Testis (tissue), 3 donors: ENCODE data around the gene CCDC192. TPM values are rescaled to one million over a fixed set of nuclear protein-coding genes. Genes with fewer than 3 reads are reported as not detected.
"Not testable (repeated sequence)": the region's sequence is repeated elsewhere in the genome, so short reads cannot be mapped to it uniquely, and the experiment has no call there.

Experiments
- DNase-seq: peaks from one replicate; pipeline ENCODE4 v3.0.0-alpha.2; 2019
- H3K27ac ChIP-seq, 2 donors: fragments of 200-600 bp; sonication (generic); one replicate each; pipeline ENCODE4 v1.5.1; 2019
- H3K27me3 ChIP-seq: fragments of 200-600 bp; sonication (generic); one replicate; pipeline ENCODE4 v1.5.1; 2019
- H3K36me3 ChIP-seq: fragments of 200-600 bp; sonication (generic); one replicate; pipeline ENCODE4 v1.5.1; 2017; ENCODE audit warnings: low read depth; ENCODE audit errors: missing control alignments
- H3K4me1 ChIP-seq: fragments of 200-600 bp; sonication (generic); one replicate; pipeline ENCODE4 v1.5.1; 2019
- H3K4me3 ChIP-seq, 2 donors: fragments of 200-600 bp; sonication (generic); one replicate each; pipeline ENCODE4 v1.5.1; 2017 to 2019
- H3K9me3 ChIP-seq: fragments of 200-600 bp; sonication (generic); one replicate; pipeline ENCODE4 v1.5.1; 2017
- POLR2A ChIP-seq: fragments of 450-650 bp; IDR thresholded peaks from one replicate; pipeline ENCODE4 v1.6.1; 2017; ENCODE audit warnings: antibody characterized with exemption, mild to moderate bottlenecking, moderate library complexity
- WGBS, 2 donors: methylation state at CpG; one replicate each; pipeline ENCODE4 v1.1.5; 2018; 5-methylcytosine and 5-hydroxymethylcytosine counted together
- intact Hi-C: fragments of 100-400 bp; cut with DNase I; formaldehyde crosslinking; loops from one replicate; pipeline ENCODE4 v1.15.1; 2023; ENCODE audit warnings: low total_unique reads
- polyA plus RNA-seq: library from polyadenylated mRNA; stranded (reverse); fragments of 350-450 nt; fragmentation: Illumina TruSeq; extraction: RNeasy Lipid Tissue Mini Kit (QIAGEN cat#74804); gene quantifications from one replicate; pipeline ENCODE4 v1.2.3, GENCODE V29; 2014; ENCODE audit warnings: low read depth, low replicate concordance; ENCODE audit not compliant: insufficient read depth
- total RNA-seq, 2 donors: library from RNA; depleted of rRNA; stranded (reverse); fragments of >200 nt; gene quantifications; one replicate each; pipeline ENCODE4 v1.2.3, GENCODE V29; 2016
- TF ChIP-seq, protein P1 (sequence below), 3 experiments: fragments of 450-650 bp in 2 of 3; fragments of 200-600 bp in 1 of 3; sonication (generic) in 1 of 3; IDR thresholded peaks; one replicate each; pipeline ENCODE4 v1.5.1; 2016 to 2019; ENCODE audit warnings: antibody characterized with exemption in 3 of 3, mild to moderate bottlenecking in 2 of 3, moderate library complexity in 1 of 3

The CCDC192 gene
- total and polyA plus RNA-seq, 3 donors from 2014 or later: 7.8 to 22.6 (median 12.9) TPM

DNA sequence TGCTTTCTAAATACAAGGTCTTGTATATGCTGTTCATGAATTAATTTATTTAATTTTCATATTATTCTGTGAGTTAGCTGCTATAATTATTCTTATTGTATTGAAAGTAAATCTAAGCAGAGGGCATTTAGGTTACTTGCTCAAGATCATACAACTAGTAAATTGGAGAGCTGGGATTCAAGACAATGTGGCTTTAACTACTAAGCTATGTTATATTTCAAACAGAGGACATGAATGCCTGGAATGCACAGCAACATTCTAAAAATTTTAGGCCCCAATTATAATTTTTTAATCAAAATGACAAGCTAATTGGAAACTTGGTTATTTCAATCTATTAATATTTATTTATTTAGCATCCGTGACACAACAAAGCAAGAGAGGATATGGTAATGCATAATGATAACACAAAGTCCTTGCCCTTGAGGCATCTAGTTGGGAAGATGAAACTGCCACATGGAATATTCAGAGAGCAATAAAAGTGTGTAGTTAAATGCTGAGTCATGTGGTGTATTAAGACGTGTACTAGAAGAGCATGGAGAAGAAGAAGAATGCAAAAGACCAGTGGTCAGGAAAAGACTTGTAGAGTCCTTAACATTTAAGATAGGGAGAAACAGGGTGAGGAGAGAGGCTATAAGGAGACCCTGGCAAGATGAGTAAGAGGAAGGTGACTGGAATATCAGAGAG, 29.9 kb upstream of the CCDC192 start:
- intact Hi-C loops: no loop called here
- no peak for DNase-seq
- no peak overlapping the region for H3K4me3 ChIP-seq
- H3K9me3 ChIP-seq: no peaks in the 10 kb centered on the region
- no peaks in the 10 kb centered on the region for H3K36me3 ChIP-seq
- H3K4me1 ChIP-seq: no peaks in the 10 kb centered on the region
- no peaks in the 10 kb centered on the region for H3K27me3 ChIP-seq
- TF ChIP-seq, protein P1, sequence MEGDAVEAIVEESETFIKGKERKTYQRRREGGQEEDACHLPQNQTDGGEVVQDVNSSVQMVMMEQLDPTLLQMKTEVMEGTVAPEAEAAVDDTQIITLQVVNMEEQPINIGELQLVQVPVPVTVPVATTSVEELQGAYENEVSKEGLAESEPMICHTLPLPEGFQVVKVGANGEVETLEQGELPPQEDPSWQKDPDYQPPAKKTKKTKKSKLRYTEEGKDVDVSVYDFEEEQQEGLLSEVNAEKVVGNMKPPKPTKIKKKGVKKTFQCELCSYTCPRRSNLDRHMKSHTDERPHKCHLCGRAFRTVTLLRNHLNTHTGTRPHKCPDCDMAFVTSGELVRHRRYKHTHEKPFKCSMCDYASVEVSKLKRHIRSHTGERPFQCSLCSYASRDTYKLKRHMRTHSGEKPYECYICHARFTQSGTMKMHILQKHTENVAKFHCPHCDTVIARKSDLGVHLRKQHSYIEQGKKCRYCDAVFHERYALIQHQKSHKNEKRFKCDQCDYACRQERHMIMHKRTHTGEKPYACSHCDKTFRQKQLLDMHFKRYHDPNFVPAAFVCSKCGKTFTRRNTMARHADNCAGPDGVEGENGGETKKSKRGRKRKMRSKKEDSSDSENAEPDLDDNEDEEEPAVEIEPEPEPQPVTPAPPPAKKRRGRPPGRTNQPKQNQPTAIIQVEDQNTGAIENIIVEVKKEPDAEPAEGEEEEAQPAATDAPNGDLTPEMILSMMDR (IDR thresholded peaks at IDR 0.05): no peak
- TF ChIP-seq POLR2A: no peak
- no peak overlapping the region for H3K27ac ChIP-seq
- WGBS, 2 donors: 66% methylated on average over 2 of the region's 2 CpGs

DNA sequence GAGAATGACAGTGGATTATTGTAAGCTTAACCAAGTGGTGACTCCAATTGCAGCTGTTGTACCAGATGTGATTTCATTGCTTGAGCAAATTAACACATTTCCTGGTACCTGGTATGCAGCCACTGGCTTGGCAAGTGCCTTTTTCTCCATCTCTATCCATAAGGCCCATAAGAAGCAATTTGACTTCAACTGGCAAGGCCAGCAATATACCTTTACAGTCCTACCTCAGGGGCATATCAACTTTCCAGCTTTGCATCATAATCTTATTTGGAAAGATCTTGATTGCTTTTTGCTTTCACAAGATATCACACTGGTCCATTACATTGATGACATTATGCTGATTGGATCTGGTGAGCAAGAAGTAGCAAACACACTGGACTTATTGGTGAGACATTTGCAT, 26.2 kb upstream of the CCDC192 start:
- DNase-seq, intact Hi-C loops: not testable (repeated sequence)

DNA sequence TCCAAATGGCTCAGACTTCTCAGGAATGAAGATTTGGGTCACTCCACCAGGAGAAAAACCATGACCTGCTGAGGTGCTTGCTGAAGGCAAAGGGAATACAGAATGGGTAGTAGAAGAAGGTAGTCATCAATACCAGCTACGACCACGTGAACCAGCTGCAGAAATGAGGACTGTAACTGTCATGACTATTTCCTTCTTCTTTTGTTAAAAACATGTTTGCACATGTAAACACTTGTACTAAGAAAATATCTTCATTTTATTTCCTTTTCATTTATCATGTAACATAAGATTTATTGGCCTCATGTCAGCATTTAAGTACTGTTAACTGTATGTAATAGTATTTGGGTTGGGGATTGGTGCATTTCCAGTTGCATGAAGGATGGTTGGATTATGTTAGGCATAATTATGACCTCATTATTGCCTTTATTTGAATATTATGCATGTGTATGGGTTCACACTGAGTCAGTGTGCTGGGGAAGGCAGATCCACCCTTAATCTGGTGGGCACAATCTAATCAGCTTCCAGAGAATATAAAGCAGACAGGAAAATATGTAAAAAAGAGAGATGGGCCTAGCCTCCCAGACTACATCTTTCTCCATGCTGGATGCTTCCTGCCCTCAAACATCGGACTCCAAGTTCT, 23.4 kb upstream of the CCDC192 start:
- H3K4me1 ChIP-seq, H3K27me3 ChIP-seq, H3K9me3 ChIP-seq, DNase-seq, H3K4me3 ChIP-seq, intact Hi-C loops, H3K27ac ChIP-seq, H3K36me3 ChIP-seq: not testable (repeated sequence)
- WGBS, 2 donors: 91 to 97% methylated on average over 3 of the region's 3 CpGs

More for the DNA sequence above, 26.2 kb upstream of the CCDC192 start:
- H3K4me3 ChIP-seq, H3K4me1 ChIP-seq, H3K27ac ChIP-seq, H3K36me3 ChIP-seq, H3K9me3 ChIP-seq, H3K27me3 ChIP-seq: not testable (repeated sequence)

DNA sequence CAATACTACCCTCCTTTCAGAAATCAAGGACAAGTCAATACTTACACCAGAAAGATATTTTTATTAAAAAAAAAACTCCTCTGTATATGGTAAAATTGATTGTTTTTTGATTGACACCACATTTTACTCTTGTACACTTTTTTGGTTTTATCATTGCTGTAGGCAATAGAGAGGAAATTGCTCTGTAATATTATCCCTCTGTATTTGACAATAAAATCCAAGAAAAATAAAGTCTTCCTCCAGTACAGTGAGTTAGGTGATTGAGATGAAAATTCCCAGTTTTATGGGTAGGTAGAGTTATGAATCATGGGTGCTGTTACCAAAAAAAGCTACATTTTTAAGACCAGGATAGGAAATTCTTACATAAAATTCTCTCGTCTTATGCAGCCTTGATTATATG, 22.6 kb upstream of the CCDC192 start:
- DNase-seq: no peak
- intact Hi-C loops: no loop called here
- Histone ChIP-seq H3K9me3 (no peaks in the 10 kb centered on the region), H3K36me3 (no peaks in the 10 kb centered on the region), H3K4me1 (peaks cover 5% of the 10 kb centered on the region), H3K27me3 (no peaks in the 10 kb centered on the region), H3K27ac (no peak overlapping the region), H3K4me3 (no peak overlapping the region)
- 67 to 87% methylated on average over 1 of the region's 1 CpG for WGBS, 2 donors
- TF ChIP-seq, protein P1 (IDR thresholded peaks at IDR 0.05): no peak
- TF ChIP-seq POLR2A: no peak

DNA sequence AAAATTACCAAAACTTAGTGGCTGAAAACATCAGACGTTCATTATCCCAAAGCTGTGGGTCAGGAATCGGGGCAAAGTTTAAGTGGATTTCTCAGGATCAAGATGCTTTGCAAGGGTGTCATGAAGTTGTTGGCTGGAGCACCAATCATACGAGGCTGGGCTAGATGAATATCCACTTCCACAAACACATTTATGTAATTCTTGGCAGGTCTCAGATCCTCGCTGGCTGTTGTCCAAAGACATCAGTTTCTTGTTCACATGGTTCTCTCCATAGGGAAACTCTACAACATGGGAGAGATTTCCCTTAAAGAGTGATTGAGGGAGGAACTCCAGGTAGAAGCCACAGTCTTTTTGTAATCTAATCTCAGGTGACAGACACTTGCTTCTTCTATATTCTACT, 20.2 kb upstream of the CCDC192 start:
- Histone ChIP-seq H3K36me3 (no peaks in the 10 kb centered on the region), H3K27me3 (no peaks in the 10 kb centered on the region), H3K27ac (no peak overlapping the region), H3K4me1 (peaks cover 12% of the 10 kb centered on the region), H3K4me3 (no peak overlapping the region), H3K9me3 (no peaks in the 10 kb centered on the region)
- TF ChIP-seq POLR2A: no peak
- TF ChIP-seq, protein P1 (IDR thresholded peaks at IDR 0.05): no peak
- DNase-seq: no peak
- intact Hi-C loops: no loop called here
- 68 to 79% methylated on average over 4 of the region's 4 CpGs for WGBS, 2 donors
